Tibial nerve (tissue), 4 donors: ENCODE data around the gene GALM.

ENCODE experiments used
- CTCF ChIP-seq, 5 experiments: fragments of 200-600 bp in 3 of 5; fragments of 450-650 bp in 2 of 5; sonication (generic) in 3 of 5; IDR thresholded peaks; one replicate each; pipeline ENCODE4 v1.5.1; 2016 to 2019; ENCODE audit warnings: antibody characterized with exemption in 5 of 5, mild to moderate bottlenecking in 3 of 5, moderate library complexity in 2 of 5
- EP300 ChIP-seq, 2 donors: sonication (generic); formaldehyde crosslinking; IDR thresholded peaks; one replicate each; pipeline ENCODE4 v1.6.1; 2017; ENCODE audit warnings: antibody characterized with exemption in 2 of 2, mild to moderate bottlenecking in 1 of 2
- POLR2A ChIP-seq, 2 donors: fragments of 450-650 bp; IDR thresholded peaks; one replicate each; pipeline ENCODE4 v1.6.1; 2017; ENCODE audit warnings: antibody characterized with exemption in 2 of 2, mild to moderate bottlenecking in 2 of 2, moderate library complexity in 2 of 2

- TF ChIP-seq POLR2A (IDR thresholded peaks at IDR 0.05) (no peak), CTCF (IDR thresholded peaks at IDR 0.05) (no peak), EP300 (IDR thresholded peaks at IDR 0.05) (no peak)
These were observed 35.1 kb downstream of the GALM start for GRCh38 chr2:38700881-38701458.
